GM21825 (cell line): ENCODE data around the gene EXOC7.

Experiments
- ATAC-seq: cut with Tn5 transposase; IDR thresholded peaks from one replicate; pipeline ENCODE4 v1.9.1; 2021; ENCODE audit warnings: mild to moderate bottlenecking, moderate library complexity; ENCODE audit not compliant: unreplicated experiment

EXOC7 gene

GRCh38 chr17:76122431-76123190 is 19.0 kb upstream of the EXOC7 start:
- ATAC-seq: no peak

GRCh38 chr17:76121932-76122430 is 18.4 kb upstream of the EXOC7 start:
- peak; percentile 18 for ATAC-seq

DNA sequence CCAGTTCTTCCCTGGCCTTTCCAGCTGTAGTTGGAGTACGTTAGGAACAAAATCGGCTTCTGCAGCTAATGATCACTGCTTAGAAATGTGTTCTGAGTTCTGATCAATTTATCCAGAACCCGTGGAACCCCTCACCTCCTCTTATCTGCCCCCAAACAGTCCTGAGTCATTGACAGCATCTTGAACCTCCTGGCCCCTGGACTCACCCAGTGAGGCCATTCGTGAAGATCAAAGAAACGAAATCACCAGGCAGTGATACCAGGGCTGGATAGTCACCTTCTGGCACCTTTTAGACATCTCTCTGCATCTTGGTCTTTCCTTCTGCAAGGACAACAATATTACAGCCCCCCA is 17.0 kb upstream of the EXOC7 start:
- ATAC-seq: no peak

DNA sequence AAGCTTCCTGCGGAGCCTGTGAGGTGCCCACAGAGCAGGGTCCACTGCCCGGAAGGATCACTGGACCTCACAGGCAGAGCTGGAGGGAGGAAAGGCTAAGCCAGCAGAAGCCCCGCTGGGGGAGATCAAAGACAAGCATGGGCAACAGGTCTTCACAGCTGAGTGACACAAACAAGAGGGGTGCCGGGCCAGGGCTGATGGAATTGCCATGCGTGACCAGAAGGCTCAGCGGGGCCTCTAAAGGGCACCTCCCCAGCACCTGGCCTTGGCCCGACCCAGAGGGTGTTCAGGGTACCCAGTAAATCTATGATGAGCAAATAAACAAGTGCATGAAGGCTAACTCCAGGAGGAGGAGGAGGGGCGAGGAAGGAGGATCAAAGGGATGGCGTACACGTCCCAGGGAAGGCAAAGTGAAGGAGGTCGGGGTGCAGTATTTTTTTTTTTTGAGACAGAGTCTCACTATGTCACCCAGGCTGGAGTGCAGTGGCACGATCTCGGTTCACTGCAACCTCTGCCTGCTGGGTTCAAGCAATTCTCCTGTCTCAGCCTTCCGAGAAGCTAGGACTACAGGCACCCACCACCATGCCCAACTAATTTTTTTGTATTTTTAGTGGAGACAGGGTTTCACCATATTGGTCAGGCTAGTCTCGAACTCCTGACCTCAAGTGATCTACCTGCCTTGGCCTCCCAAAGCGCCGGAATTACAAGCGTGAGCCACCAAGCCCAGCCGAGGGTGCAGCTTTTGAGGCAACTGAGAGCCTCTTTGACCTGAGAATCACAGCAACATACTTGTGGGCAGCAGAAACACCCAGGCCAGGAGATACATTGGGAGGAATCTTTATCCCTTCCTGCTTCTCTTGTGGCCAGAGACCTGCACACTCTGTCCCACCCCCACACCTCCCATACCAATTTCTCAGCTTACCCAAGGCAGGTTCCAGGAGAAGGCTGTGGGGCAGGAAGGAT is 16.1 kb upstream of the EXOC7 start:
- no peak for ATAC-seq

GRCh38 chr17:76115138-76115754 is 11.7 kb upstream of the EXOC7 start:
- ATAC-seq: no peak

GRCh38 chr17:76111956-76112355 is 8.4 kb upstream of the EXOC7 start:
- ATAC-seq: no peak

DNA sequence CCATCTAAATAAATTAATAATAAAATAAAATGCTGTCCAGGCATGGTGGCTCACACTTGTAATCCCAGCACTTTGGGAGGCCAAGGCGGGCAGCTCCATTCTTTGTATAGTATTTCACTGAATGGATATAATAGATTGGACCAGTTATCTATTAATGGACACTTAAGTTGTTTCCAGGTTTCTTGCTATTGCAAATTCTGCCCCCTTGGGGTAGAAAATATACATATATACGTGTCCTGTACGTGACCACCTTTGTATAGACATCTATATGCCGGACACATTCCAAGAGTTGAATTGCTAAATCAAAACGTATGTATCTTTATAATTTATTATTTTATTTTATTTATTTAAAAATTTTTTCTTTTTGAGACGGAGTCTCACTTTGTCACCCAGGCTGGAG is 3.9 kb upstream of the EXOC7 start:
- no peak for ATAC-seq

- no peak for ATAC-seq
These were observed 3.1 kb upstream of the EXOC7 start for GRCh38 chr17:76106703-76107102.

- no peak for ATAC-seq
These were observed 1.3 kb upstream of the EXOC7 start for GRCh38 chr17:76104896-76105231.

GRCh38 chr17:76104140-76104895 is 731 bp upstream of the EXOC7 start:
- ATAC-seq: no peak

DNA sequence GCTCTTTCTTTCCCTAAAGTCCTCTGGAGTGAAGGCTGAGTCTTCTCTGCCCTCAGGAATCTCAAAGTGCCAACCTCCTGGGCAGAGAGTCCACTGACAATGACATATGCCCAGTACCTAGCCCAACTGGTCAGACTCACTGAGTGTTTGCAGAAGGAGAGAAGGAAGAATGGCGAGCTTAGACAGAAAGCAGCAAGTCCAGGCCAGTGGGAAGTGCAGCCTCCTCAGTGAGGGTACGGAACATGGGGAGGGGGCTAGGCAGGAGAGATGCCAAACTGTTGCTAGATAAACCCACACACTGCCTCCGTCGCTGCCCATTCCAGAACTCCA is 678 bp downstream of the EXOC7 start:
- ATAC-seq: no peak

DNA sequence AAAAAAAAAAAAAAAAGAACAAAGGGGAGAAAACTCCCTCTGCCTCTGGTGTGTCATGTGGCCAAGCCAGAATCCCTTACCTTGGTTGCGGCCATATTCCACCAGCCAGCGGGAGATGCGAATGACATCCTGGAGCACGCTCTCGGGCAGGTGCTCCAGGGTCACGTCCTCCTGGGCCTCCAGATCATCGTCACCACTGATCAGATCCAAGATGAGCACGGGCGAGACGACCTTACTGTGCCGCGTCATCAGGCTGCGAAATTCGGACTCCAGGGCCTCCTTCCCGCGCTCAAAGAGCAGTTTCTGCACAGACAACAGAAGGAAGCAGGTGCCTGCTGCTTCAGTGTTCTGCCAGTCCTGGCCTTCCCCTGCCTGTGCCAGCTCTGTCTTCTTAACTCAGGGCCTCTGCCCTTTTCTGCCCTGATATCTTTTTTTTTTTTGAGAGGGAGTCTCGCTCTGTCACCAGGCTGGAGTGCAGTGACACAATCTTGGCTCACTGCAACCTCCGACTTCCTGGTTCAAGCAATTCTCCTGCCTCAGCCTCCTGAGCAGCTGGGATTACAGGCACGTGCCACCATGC is 5.8 kb downstream of the EXOC7 start:
- ATAC-seq: no peak

DNA sequence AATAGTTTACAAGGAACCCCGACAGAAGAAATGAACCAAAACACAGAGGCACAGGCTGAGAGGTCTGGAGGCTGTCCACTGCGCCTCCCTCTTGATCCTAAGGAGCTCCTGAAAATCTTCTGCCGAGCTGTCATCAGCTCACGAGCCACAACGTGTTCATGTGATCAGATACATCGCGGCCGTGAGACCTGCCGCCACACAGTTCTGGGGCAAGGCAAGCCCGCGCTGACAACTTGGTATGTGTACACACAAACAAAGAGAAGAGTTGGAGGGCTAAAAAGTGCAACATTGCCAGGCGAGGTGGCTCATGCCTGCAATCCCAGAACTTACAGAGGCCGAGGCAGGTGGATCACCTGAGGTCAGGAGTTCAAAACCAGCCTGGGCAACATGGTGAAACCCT is 7.6 kb downstream of the EXOC7 start:
- ATAC-seq: no peak

DNA sequence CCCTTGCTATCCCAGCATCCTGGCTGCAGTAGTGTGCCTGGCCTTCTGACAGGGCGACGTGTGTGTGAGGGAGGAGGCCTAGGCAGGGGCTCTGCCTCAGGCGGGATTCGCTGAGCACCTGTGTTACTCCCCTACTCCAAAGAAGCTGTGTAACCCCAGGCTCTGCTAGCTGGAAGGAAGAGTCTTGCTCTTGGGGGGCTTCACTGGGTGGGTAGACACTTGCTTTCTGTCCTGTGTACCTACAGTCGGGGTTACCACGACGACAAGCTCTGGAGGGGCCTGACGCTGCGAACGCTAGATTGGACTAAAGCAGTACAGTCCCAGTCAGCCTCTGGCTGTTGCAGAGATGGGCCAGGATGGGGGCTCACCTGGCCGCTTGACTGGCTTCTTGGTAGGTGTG is 9.5 kb downstream of the EXOC7 start:
- no peak for ATAC-seq

DNA sequence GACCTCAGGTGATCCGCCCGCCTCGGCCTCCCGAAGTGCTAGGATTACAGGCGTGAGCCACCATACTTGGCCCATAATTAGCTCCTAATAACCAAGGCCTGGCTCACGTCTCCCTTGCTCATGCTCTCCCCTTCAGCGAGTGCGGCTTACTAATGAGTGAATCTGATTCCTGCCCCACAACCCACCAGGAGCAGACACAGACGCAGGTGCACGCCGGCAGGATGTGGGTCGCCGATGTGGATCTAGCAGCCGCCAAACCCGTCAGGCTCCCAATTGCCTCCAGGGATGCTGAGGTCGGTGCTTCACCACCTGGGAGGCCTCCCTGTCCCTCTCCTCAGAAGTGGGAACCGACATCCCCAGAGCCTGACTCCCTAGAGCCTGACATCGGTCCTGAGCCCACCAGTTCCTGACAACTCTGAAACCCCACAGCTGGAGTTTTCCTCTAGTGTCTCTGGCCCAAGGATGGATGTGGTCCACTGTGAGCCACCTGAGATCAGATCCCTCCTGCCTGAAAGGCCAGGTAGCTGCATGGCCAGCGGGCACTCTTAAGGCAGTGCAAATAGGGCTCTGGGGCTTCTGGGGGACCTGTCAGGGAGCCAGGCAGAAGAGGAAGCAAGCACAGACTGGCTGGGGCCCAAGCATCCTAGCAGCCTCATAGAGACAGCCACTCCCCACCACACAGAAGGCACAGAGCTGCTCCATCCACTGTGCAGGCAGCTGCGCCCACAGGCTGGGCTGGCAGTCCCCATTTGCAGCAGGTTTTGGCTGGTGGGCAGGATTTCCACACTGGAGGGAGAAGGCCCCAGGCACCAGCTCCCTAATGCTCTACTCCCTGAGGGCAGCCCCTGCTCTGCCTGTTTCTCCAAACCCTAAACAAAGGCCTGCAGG is 10.8 kb downstream of the EXOC7 start:
- no peak for ATAC-seq

DNA sequence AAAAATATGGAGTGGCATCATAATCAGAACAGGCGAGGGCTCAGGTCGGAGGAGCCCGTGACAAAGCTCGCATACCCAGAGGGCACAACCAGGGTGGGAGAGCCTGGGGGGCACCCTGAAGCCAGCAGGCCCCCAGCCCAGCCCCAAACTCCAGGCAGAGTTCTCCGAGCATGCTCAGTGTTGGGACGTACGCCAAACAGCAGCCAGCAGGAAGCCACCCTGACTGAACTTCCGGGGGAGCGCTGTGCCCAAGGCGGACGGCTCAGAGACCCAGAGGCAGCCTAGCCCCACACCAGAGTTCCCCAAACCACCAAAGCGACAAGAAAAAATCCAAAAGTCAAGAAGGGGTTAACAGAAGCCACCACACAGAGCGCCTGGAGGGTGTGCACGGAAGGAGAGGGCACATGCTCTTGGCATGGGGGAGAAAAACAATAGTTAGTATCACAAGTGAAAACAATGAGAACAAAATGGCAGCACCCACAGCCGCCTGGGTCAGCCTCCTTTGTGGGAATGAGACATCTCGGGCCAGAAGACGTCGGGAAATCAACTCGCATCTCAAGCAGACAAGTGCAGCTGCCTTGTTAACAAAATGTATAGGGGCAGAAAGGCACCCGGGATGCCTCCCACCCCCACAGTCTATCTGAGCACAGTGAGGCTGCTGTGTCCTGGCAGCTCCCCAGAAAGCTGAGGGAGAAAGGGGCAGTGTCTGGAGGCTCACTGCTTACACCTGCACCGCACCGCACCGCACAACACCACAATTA is 11.9 kb downstream of the EXOC7 start:
- ATAC-seq: no peak

DNA sequence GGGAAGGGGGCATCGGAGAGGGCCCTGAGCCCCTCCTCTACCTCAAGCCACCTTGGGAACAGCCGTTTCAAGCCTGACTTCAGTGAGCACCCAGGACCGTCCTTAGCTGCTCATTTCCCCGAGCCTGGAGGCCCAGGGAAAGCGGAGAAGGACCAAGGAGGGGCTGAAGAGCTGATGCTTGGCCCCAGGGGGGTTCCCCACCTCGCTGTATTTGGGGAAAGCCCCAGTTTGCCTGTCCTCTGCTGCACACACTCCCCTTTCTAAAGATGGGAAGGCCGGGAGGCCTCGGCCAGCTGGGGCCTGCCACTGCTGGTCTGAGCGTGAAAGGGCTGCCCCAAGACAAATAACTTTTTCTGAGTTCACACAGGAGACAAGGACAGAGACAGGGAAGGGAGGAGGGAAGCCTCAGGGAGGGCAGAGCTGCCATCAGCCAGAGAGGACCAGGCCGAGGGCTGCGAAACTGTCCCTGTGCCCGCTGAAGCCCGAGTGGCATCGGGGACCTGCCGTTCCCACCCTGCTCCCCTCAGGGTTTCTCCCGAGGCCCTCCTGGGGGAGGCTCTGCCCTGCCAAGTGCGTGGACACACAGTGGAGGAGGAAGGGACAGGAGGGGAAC is 13.0 kb downstream of the EXOC7 start:
- no peak for ATAC-seq

DNA sequence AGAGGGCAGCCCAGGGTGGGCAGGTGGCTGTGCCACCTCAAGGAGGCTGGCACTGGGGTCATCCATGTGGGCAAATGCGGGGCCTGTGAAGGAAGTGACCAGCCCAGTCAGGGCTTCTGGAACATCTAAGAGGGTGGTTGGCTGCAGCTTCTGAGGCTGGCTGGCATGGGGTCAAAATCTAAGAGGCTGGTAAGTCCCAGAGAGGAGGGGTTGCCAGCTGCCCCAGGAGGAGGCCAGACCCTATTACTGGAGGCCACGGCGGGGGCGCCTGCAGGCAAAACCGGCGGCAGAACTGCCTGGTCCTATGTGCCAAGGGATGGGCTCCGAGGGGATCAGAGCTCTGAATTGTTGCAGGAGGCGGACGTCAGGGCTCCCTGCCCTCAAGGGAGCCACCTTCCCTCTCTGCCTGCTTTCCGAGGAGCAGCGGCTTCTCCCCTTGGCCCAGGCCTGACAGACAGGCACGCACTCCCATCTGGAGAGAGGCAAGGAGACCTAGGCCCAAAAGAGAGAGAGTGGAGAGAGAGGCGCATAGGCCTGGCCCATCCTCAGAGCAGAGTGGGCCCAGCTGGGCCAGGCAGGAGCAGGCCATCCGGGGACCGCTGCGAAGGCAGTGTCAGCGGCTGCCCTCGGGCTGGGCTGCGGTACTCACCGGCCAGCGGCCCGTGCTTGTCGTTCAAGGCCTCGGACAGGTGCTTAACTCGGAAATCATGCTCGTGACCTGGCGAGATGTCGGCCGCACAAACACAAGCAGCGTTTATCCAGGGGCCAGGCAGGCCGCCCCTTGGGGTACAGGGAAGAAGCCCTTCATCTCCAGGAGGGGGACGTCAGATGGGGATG is 13.7 kb downstream of the EXOC7 start:
- no peak for ATAC-seq
